NCI-H1092 (cell line): Measurements from ENCODE around the gene NRCAM.

Experiments used
- DNase-seq: peaks from one replicate; lab custom pipeline; 2025; lab: John Stamatoyannopoulos, UW

NRCAM gene

GRCh38 chr7:108129018-108129965 lies 326.9 kb downstream of the NRCAM start:
- no peak for DNase-seq

GRCh38 chr7:108128514-108128913 lies 327.7 kb downstream of the NRCAM start:
- no peak for DNase-seq

DNA sequence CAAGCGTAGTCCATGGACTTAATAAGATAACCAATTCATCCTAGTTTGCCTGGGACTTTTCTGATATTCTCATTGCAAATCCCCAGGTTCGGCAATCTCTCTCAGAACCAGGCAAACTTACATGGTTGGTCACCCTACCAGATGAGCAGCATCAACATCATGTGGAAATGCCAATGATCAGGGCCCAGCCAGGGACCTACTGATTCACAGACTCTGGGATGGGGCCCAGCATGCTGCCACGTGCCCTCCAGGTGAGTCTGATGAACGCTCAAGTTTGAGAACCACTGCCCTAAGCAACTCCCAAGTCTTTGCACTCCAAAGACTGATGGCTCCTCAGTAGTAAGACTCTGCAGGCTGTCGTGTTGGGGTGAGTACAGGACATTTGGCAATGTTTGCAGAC lies 328.8 kb downstream of the NRCAM start:
- DNase-seq = no peak

DNA sequence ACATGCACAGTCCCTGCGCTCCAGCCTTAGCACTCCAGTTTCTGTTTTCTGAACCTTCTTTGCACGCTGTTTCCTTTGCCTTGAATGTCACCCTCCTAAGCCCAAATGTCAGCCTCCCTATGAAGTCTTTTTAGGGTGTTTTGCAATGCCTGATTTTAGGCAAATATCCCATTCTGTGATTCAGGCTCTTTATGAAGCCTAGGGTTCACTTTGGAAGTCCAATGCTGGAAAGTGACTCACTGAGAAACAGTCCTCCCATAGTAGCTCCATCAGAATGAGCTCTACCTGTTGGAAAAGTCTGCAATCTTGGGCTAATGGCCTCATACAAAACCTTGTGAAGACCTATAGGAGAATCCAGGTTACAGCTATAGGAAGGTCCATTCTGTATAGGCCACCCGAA lies 331.4 kb downstream of the NRCAM start:
- DNase-seq = no peak

GRCh38 chr7:108122181-108122580 lies 334.1 kb downstream of the NRCAM start:
- no peak for DNase-seq

DNA sequence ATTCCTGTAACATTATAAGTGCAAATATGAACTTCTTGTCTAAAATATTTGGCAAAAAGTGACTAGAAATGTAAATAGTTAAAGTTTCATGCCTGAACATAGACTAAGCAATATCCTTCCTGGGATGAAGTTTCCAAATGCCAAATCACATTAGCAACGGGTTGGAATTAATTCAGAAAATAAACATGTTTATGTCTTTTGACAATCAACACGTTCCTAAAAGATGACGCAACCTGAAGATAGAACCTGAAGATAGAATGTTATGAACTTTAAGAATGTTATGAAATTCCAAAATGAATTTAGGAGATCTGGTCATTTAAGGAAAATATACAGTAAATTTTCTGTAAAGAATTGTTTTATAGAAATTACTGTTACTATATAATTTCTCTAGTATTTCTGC lies 335.3 kb downstream of the NRCAM start:
- no peak for DNase-seq

DNA sequence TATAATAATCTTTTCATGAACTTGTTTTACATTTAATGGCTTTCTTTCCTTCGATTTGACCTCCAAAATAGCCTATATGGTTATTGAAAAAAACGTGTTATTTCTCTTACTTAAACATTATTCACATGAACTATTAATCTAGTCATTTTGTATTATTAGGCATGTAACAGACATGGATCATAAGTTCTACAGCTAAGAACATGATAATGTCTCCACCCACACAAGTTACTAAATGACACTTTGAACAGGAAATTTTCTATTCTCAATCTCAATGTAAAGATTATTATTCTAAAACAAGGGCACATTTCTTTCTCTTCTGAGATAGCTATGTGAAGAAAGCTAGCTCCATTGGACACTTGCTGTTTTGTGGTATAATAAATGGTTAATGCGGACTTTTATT lies 336.0 kb downstream of the NRCAM start:
- no peak for DNase-seq

GRCh38 chr7:108118959-108119358 lies 337.3 kb downstream of the NRCAM start:
- DNase-seq = no peak

DNA sequence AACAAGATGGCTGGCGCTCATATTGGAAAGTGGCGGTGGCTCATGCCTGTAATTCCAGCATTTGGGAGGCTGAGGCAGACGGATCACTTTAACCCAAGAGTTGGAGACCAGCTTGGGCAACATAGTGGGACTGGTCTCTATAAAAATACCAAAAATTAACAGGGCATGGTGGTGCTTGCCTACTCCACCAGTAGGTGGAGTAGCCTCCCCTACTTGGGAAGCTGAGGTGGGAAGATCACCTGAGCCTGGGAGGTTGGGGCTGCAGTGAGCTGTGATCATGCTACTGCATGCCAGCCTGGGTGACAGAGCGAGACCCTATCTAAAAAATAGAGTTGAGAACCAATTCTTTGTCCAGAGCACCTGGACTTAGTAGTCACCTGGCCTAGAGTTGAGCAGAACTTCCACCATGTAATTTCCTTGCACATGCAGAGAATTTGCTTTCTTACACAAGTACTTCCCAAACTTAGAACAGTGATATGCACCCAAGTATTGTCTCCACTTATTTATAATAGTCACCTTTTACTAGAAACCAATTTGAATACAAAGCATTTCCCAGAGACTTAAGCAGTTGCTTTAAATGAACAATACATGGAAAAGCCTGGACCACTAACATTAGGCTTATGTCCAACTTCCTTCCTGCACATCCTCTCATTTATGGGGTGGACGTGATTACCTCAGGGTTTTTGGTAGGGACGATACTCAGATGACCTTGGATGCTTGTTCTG lies 342.0 kb downstream of the NRCAM start:
- no peak for DNase-seq

DNA sequence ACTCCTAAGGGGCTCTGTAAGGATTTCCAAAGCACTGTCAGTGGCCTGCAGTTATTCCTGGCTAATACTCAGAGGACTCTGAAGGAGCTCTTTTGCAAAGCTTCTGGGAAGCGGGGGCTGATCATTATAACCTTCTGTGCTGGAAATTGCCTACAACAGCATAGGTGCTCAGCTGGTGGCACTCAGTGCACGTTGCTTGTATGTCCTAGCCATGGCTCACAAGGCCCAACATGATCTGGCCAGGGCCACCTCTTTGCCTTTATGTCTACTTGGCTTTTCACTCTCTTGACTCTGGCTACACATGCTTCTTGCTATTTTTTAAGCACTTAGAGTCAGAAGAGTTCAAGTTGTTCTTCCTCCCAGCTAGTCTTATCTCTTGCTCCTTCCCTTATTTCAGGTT lies 343.6 kb downstream of the NRCAM start:
- DNase-seq = no peak

DNA sequence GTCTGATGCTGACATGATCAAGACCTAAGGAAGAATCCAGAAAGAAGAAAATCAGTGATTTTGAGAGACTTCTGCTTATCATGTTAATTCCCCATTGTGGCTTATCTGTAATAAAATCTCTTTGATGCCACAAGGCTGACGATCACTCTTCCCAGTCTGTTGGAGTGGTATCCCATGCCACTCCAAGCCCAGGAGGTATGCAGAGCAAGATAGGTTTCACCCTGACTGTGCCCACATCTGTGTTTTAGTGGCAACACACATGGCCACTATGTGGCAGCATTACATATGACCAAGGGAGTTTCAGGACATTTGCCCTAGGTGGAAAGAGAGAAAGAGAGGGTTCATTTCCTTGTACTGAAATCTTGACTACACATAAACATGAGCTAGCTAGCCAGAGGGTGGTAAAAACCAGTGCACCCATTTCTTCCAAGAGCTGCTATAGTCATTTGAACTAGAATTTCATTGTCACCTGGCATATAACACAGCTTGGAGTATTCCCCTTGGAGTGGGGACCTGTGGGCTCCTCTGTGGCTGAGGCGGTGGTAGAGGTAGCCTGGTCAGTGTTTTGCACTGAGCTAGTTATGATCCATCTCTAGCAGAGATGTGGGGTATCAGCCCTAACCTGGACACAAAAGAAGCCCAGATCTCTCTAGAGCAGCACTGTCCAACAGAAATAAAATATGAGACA lies 346.9 kb downstream of the NRCAM start:
- peak; percentile 38 for DNase-seq

DNA sequence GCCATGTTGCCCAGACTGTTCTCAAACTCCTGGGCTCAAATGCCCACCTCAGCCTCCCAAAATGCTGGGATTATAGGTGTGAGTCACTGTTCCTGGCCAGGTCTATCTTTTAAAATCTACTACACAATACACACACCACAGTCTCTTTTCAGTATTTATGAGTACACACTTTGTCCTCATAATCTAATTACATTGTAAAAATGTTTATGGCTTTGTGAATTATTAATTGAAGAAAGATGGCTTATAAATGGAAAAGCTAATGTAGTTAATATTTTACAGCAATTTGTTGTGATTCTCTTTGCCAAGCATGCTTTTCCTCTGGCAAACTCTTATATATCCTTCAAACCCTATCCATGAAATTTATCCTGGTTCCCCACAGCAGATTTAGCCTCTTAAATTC lies 348.1 kb downstream of the NRCAM start:
- no peak for DNase-seq

DNA sequence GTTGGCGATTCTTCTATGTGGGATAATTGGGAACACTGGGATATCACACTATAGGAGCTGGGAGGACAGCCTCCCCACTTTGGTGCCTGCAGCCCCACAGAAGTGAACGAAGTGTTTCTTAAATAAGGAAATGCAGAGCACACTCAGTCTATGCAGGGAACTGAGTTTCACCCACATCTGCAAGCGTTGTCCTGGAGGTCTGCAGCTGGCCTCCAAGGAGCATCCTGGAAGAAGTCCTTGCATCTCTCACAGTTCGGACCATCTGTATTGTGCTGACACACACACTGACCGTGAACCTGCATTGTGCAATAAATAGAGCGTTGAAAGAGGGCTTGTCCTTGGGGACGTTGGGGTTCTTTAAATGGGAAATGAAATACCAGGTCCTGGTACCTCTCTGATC lies 351.9 kb downstream of the NRCAM start:
- DNase-seq = no peak

DNA sequence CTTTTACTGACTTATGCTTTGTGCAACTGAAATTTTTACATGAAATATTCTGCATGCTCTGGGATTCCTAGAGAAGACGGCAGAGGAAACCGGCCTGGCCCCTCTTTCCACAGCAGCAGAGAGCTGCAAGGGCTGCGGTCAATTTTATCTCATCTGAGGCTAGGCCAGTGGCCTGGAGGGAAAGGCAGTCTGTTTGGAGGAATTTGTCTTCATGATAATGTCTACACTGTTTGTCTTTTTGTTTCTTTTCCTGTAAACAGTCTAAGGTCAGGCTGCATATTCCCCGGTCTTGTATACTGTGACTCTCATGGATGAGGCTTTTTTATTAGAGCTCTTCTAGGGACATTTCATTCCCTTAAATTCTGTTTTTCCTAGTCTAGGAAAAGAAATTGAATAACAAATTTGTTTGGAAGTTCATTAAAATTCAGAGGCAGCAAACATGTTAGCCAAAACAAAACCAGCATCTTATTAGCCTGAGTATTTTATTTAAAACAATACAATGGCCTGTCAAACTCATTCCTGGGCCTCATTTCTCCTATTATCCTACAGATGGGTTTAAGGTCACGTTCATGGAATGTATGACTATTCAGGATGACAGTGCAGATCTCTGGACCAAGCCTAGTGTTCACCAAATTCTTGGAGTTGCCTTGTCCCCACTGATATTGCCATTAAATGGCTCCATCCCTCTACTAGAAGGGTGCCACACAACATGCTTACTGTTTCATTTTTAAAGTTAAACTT lies 352.5 kb downstream of the NRCAM start:
- DNase-seq = no peak

- DNase-seq = no peak
These were observed 353.4 kb downstream of the NRCAM start for GRCh38 chr7:108102671-108103312.

DNA sequence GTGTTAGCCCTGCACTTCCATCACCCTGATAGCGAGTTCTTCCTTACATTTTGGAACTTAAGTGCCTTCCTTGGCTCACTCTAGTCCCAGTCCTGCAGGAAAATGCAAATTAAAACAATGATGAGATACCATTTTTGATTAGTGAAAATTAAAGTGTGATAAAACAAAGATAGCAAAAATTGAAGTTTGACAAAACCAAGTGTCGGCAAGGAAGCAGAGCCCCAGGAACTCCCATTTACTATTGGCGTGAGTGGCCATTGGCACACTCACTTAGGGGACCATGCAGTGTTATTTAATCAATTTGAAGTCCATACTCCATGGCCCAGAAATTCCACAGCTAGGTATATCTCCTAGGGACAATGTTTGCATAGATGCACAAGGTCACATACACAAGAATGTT lies 354.5 kb downstream of the NRCAM start:
- DNase-seq = no peak

DNA sequence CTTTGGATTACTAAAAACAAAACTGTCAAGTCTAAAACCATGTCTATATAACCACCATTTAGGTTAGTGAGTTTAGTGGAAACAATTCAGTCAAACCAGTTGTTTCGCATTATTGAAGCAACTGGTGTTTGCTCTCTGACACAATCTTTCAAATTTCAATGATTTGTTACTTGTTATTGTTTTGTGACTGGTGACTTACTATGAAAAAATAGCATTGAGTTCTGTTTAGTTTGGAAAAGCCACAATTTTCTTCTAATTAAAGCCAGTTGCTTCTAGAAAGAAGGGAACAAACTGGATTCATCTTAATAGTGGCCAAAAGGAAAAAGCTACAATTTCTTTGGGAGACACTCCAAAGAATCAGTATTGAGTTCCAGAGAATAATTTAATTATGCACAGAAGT lies 356.5 kb downstream of the NRCAM start:
- no peak for DNase-seq

DNA sequence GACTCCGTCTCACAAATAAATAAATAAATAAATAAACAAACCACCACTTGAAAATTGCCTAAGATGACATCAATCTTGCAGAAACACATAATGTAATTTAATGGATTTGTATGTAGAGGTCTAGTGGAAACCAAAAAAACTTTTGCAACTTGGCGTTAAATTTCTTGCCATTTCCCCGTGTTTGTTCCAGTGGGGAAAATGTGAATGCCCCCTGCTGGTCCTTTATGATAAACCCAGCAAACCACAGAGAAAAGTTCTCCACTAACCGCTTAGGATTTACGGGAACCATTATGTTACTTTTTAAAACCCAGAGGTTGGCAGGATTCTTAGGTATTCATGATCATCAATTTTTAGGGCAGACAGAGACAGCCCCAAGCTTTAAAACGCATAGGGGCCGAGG lies 358.5 kb downstream of the NRCAM start:
- no peak for DNase-seq
